GM18505 (cell line): ENCODE data around the gene MRPS2.
"Not testable (repeated sequence)": the region's sequence is repeated elsewhere in the genome, so short reads cannot be mapped to it uniquely, and the experiment has no call there.

Experiments used
- ATAC-seq: cut with Tn5 transposase; IDR thresholded peaks from one replicate; pipeline ENCODE4 v1.9.1; 2021; ENCODE audit not compliant: unreplicated experiment
- POLR2A ChIP-seq: IDR thresholded peaks from 4 replicates; pipeline ENCODE4 v1.6.1; 2011; ENCODE audit warnings: borderline replicate concordance; ENCODE audit not compliant: insufficient read depth, insufficient read length; ENCODE audit errors: extremely low read depth

Gene MRPS2

DNA sequence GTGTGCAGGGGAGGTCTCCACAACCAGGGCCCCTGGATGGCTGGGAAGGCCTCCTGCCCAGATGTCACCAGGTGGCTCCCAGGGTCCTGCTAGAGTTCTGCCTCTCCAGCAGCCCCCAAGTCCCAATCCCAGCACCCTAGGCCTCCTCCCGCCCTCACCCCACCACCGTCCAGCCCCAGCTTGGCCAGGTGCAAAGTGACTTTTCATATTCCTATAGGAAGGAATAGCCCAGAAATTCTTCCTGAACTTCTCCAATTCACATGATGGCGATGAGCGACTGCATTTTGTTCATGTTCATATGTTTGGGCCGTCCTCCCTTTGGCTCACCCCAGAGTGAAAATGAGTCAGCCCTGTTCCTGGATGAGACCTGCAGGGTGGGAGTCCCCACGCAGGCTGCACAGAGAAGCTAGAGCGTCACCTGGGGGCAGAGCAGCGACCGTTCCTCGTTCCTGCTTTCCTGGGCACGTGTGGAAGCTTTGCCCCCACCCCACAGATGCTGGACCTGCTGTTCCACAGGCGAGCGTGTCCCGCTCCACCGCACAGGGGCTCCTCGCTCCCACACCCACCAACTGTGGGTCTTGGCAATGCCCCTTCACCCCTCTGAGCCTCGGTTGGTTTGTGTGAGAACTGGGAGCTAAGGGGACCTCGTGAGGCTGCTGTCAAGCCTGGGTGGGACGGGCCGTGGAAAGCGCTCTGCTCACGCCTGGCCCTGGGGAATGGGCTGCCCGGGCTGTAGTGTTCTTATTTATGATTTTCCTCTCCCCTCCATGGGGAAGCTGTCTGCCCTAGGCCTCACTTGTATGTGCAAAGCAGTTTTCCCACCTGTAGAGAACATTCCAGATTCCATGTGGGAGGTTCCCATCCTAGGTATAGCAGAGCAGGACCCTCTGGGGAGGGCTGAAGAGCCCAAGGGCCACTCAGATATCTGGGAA is 6.9 kb downstream of the MRPS2 start:
- ATAC-seq = no peak
- no peak for TF ChIP-seq POLR2A

DNA sequence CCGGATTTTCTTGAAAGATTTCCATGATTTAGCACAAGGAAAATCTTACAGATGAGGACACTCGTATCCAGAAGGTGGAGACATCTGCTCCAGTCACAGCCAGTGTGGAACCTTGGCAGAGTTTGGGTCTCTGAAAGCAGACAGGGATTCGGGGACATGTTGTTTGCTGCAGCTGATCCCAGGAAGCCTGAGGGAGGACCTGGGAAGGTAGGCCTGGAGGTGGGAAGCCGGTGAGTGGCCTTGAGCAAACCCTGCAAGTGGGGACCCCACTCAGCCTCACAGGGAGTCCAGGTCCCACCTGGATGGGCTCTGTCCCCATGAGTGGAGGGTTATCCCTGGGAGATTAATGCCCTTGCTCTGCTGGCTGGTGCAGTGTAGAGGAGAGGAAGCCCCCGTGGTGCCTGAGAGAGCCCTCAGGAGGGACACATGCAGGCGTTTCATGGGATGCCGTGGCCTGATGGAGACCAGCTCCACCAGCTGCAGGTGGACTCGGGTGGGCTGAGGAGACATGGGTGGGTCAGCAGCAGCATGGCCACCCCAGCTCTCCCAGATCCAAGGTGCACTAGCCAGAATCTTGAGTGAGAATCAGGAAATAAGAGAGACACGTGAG is 7.8 kb downstream of the MRPS2 start:
- no peak for TF ChIP-seq POLR2A
- ATAC-seq = no peak

DNA sequence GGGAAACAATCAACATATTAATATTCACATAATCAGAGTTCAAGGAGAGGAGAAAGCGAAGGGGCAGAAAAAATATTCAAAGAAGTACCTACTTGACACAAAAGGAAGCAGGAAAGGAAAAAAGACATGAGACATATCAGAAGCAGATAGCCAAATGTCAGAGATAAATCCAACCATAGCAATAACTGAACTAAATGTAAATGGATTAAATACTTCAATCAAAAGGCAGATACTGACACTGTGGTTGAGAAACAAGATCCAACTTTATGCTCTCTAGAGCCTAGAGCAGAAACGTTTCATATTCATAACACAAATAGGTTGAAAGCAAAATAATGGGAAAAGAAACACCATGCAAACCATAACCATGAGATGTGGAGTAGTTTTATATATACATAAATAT is 9.0 kb downstream of the MRPS2 start:
- no peak for ATAC-seq
- TF ChIP-seq POLR2A = no peak

DNA sequence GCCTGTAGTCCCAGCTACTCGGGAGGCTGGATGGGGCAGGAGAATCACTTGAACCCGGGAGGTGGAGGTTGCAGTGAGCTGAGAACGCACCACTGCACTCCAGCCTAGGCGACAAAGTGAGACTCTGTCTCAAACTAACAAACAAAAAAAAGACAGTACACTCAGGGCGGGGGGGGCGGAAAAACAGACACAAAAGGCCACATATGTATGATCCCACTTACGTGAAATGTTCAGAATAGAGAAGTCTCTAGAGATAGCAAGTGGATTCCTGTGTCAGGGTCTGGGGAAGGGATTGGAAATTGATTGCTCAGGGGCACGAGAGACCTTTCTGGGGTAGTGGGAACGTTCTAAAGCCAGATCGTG is 11.7 kb downstream of the MRPS2 start:
- no peak for ATAC-seq
- TF ChIP-seq POLR2A = no peak

DNA sequence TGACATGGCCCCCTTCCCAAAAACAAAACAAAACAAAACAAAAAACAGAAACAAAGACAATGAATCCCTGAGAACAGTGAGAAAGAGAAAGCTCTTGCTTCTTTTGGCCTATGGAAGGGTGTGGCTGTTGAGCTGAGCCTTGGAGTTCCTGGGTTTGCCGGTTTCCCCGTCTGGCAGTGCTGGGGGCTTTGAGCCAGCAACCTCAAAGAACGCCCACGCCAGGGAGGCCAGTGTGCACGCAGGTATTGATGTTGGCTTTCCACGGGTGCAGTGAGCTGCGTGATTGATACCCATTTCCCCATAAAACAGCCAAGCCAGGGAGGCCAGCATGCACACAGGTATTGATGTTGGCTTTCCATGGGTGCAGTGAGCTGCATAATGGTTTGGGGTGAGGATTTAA is 12.4 kb downstream of the MRPS2 start:
- TF ChIP-seq POLR2A = no peak
- ATAC-seq = no peak

DNA sequence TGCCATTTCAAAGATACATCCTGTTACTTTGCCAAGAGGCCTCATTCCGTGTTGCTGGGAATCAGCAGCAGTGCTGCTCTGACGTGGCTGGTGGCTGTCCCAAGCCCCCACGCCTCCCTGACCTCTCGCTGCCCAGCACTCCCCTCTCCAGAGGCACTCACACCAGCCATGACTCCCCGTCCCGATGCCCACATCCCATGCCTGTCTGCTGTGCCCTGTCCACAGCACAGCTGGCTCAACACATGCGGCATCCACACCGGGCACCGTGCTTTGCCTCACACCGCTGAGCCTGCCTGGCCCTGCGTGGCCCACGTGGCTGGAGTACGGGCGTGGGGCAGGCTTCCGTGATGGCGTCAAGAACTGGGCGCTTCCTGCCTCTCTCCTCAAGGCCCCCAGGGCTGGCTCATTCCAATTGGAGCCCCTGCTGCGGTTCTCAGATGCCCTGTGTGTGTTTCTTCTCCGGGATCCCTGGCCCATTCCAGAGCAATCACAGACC is 12.9 kb downstream of the MRPS2 start:
- TF ChIP-seq POLR2A = no peak
- no peak for ATAC-seq

DNA sequence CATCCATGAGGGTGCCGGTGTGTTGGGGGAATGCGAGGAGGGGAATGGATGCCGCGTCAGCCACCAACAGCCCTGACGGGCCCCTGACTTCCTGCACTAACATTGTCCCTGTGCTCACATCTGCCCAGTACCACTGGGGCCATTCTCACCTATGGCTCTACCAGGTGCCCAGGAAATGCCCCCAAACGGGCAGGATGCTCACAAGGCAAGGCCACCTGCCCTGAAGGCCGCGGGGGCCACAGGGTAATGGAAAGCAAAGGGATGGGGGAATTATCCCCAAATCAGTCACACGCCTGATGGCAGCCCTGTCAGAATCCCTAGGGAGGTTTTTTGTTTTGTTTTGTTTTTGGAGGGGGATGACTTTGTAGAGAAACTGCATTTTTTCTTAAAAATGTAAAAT is 13.4 kb downstream of the MRPS2 start:
- not testable (repeated sequence) for ATAC-seq

DNA sequence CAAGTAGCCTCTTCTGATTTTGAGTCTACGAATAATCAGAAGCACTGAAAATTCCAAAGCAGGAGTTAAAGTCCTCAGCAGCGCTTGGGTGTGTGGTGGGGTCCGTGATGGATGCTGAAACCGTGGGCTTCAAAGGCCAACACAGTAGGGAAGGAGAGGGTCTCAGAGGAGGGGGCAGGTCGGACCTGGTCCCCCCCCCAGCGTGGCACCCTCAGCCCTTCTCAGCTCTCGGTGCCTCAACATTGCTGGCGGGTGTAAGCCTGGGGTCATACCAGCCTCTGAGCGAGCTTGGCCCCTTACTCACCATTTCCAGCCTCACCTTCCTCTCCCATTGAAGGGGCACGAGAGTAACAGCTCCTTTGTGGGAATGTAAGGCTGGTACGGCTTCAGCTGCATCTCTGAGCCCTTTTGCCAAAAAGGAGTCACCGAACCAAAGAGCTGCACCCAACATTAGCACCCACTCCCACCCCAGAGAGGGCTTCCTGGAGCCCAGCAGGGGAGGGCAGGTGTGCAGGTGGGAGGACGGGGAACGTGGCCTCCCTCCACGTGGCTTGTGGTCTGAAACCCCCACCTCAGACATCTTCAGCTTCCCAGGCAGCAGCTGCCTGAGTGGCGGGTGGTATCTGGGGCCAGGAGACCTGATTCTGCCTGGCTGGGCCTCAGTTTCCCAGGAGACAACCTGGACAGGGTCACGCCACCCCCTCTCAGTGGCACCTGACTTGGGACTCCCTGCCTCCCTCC is 14.0 kb downstream of the MRPS2 start:
- no peak for TF ChIP-seq POLR2A
- ATAC-seq = no peak

DNA sequence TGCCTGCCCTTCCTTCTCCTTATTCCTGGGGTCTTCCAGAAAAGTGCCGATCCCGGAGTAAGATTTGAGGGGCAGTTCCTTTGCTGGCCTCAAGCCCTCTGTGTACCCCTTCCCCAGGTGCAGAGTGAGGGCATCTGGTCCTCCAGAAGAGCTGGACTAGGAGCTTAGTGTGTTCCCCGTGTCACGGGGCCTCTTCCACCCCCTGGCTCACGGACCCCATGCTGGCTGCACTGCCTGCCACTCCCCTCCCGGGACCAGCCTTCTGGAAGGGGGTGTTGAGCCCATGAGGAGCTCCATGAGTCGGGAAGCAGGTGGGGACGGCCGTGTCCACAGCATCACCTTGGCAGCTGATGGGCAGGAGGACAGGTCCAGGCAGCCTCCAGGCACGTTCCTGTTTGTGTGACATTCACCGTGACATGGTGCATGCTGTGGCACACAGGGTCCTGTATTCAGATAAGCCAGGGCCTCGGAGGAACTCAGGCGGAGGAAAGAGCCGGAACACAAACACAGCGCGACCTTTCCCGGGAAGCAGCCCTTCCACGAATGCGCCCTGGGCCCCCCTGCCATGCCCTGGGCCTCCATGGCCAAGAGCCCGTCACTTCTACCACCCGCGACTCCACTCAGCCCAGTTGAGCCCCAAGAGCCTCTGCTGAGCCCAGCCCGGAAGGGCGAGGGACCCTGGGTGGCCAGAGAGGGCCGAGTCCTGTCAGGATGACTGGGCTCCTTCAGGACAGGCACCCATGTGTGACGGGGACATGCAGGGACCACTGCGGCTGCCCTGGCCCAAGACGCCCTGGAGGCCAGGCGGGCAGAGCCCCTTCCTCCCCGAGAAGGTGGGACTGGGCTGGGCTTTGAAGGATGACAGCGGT is 14.8 kb downstream of the MRPS2 start:
- ATAC-seq = no peak
- TF ChIP-seq POLR2A = no peak

DNA sequence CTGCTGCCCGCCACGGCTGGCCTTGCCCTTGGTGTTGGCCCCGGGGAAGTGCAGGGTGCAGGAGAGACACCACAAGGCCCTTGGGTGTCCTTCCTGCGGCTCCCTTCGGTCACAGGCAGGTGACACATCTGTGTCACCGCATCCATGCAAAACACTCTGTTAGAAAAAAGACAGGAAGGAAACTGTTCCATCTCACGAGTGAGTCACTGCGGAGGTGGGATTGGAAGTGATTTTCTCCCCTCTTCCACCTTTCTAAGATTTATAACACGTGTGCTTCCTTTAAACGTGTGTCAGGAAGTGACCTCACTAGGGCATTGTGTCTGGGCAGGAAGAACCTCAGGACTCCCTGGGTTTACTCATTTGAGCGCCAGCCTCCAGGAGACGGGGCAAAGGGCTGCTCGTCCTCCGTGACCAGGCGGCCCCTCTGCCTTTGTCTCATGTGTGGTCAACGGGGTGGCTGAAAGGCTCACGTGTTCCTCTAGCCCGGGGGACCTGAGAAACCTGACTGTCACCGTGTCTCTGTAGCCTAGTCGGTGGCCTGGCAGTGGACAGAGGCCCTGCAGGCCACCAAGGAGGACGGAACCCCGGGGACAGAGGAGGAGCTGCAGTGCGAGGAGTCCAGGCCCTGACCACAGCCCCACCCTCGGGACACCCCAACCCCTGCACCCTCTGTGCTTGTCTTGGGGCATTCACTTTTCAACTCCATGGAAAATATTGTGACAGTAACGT is 15.8 kb downstream of the MRPS2 start:
- TF ChIP-seq POLR2A = no peak
- no peak for ATAC-seq

DNA sequence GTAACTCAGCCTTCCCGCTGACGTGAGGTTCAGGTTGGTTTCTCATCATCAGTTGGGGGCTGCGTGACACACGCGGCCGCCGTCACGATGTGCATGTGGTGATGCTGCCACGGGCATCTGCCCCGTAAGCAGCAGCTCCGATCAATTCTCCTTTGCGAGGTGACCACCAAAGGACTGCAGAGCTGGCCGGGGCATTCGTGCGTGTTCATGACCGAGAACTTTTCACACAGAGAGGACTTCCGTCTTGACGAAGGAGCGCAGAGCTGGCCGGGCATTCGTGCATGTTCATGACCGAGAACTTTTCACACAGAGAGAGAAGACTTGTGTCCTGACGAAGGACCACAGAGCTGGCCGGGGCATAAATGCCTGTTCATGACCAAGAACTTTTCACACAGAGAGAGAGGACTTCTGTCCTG is 16.9 kb downstream of the MRPS2 start:
- no peak for TF ChIP-seq POLR2A
- ATAC-seq = no peak
